Skeletal muscle satellite cell (primary cell): Measurements from ENCODE around the gene PDLIM1.

Experiments used
- H3K27me3 ChIP-seq: 2 replicates; pipeline ENCODE4 v1.7.0; 2013; ENCODE audit warnings: low read length; ENCODE audit not compliant: control insufficient read depth, insufficient read depth
- H3K36me3 ChIP-seq: 2 replicates; pipeline ENCODE4 v1.7.0; 2013; ENCODE audit warnings: mild to moderate bottlenecking, control low read depth, low read length; ENCODE audit not compliant: insufficient read depth
- H3K4me1 ChIP-seq: 2 replicates; pipeline ENCODE4 v1.7.0; 2013; ENCODE audit warnings: low read length; ENCODE audit not compliant: control insufficient read depth, insufficient read depth
- H3K4me2 ChIP-seq: 2 replicates; pipeline ENCODE4 v1.7.0; 2013; ENCODE audit warnings: mild to moderate bottlenecking, low read length
- H3K4me3 ChIP-seq: 2 replicates; pipeline ENCODE4 v1.7.0; 2013; ENCODE audit warnings: low read length
- H3K9ac ChIP-seq: 2 replicates; pipeline ENCODE4 v1.7.0; 2013; ENCODE audit warnings: mild to moderate bottlenecking, low read depth, low read length, moderate library complexity
- H3K9me3 ChIP-seq: replicated peaks from 2 replicates; pipeline ENCODE4 v1.7.0; 2013; ENCODE audit warnings: mild to moderate bottlenecking, control low read depth, low read length

The PDLIM1 gene

DNA sequence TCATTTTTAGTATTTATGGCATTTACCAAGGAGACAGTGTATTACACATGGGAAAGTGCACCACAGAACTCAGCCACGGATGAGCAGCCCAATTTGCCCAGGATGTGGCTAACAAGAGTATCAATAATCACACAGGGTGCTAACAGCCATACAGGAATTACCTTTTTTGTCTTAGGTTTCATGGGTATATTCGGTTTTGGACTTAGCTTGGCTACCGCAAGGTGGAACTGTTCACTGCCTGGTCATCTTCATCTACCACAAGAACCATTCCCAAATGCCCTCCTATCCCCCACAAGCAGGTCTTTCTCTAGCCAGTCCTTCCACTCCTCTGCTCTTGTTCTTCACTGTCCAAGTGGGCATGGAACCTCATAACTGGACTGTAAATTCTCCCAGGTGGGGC, 6.0 kb downstream of the PDLIM1 start:
- Histone ChIP-seq H3K4me1 (peaks cover 7% of the 10 kb centered on the region), H3K9me3 (no peaks in the 10 kb centered on the region), H3K4me2 (no peak overlapping the region), H3K9ac (no peak overlapping the region), H3K4me3 (no peak overlapping the region), H3K36me3 (no peaks in the 10 kb centered on the region), H3K27me3 (peaks cover 21% of the 10 kb centered on the region)

DNA sequence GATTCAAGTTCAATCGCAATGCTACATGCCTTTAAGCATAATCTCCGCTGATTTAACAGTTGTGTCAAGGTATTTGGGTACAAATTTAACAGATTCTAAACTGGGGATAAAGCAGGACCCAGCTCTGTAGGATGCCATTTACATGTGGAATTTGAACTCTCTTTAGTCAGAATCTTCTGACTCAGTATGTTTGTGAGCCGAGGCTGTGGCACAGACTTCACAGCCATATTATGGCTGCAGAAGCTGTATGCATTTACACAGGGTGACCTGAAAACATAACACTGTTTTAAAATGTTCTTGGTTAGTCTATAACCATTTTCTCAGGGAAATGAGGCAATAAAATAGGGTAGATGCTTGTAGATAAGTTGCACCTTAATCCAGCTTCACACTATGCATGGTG, 8.7 kb downstream of the PDLIM1 start:
- peaks cover 7% of the 10 kb centered on the region for H3K4me1 ChIP-seq
- H3K27me3 ChIP-seq = peaks cover 14% of the 10 kb centered on the region
- no peak overlapping the region for H3K9ac ChIP-seq
- H3K36me3 ChIP-seq = no peaks in the 10 kb centered on the region
- H3K9me3 ChIP-seq = no peaks in the 10 kb centered on the region
- no peak overlapping the region for H3K4me3 ChIP-seq
- no peak overlapping the region for H3K4me2 ChIP-seq

GRCh38 chr10:95281206-95281605, 9.6 kb downstream of the PDLIM1 start:
- Histone ChIP-seq H3K4me2 (no peak overlapping the region), H3K36me3 (no peaks in the 10 kb centered on the region), H3K9me3 (no peaks in the 10 kb centered on the region), H3K27me3 (peaks cover 8% of the 10 kb centered on the region), H3K4me1 (peaks cover 7% of the 10 kb centered on the region), H3K9ac (no peak overlapping the region), H3K4me3 (no peak overlapping the region)

GRCh38 chr10:95280637-95281036, 10.2 kb downstream of the PDLIM1 start:
- peaks cover 11% of the 10 kb centered on the region for H3K4me1 ChIP-seq
- H3K36me3 ChIP-seq = no peaks in the 10 kb centered on the region
- no peak overlapping the region for H3K9ac ChIP-seq
- peaks cover 8% of the 10 kb centered on the region for H3K27me3 ChIP-seq
- H3K4me3 ChIP-seq = no peak overlapping the region
- no peak overlapping the region for H3K4me2 ChIP-seq
- H3K9me3 ChIP-seq = no peaks in the 10 kb centered on the region

GRCh38 chr10:95279042-95279820, 11.6 kb downstream of the PDLIM1 start:
- Histone ChIP-seq H3K36me3 (no peaks in the 10 kb centered on the region), H3K27me3 (no peaks in the 10 kb centered on the region), H3K4me3 (no peak overlapping the region), H3K4me2 (no peak overlapping the region), H3K9me3 (no peaks in the 10 kb centered on the region), H3K9ac (no peak overlapping the region), H3K4me1 (peaks cover 13% of the 10 kb centered on the region)

DNA sequence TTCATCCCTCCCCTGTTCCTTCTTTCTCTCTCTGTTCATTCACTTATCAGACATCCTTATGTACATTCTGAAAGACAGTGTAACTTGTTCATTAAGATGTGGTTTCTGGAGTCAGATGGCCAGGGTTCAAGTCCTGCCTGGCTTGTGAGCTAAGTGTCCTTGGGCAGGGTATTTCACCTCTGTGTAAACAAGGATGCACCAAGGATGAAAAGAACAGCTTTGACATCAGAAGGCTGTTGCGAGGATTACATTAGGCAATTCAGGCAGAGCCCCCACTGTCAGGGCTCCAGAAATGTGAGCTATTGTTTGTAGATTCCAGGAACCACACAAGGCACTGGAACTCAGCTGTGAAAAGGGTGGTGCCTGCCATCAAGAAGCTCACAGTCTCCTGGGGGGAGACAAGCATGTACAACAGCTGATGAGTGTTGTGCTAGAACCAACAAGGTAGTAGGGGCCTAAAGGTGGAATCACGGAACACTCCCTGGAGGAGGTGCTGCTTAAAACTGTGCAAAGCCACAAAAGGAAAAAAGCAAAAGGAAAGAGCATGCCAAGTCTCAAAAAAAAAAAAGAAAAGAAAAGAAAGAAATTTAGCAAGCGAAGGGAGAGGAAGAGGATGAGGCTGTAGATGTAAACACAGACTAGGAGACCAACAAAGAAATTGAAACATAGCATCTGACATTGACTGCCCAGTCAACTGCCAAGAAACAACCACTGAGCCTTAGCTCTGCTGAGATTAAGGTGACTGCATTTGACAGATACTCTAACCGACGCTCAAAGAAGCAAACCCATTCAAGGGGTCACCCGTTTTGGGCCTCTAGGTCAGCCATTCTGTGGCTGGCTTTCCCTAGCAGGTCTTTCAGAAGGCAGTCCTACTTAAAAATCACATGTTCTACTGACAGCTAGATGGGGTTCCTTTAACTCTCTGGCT, 12.5 kb downstream of the PDLIM1 start:
- no peak overlapping the region for H3K9ac ChIP-seq
- no peak overlapping the region for H3K4me3 ChIP-seq
- H3K36me3 ChIP-seq = no peaks in the 10 kb centered on the region
- peaks cover 18% of the 10 kb centered on the region for H3K4me1 ChIP-seq
- no peaks in the 10 kb centered on the region for H3K27me3 ChIP-seq
- no peaks in the 10 kb centered on the region for H3K9me3 ChIP-seq
- no peak overlapping the region for H3K4me2 ChIP-seq

DNA sequence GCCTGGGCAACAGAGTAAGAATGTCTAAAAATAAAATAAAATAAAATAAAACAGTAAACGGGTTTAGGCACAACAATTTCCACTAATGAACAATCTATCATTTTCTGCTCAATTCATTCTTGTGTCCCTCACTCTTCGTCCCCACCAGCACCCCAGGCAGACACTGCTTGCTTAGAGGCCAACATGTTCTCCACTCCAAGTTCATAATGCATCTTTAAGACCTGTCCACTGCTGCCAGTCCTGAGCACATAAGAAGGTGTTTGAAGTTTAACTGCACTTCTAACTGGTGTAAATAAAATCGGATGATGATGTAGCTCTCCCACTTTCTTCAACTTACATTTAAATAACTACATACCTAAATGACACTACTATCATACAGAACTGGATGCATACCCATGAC, 13.2 kb downstream of the PDLIM1 start:
- no peak overlapping the region for H3K4me3 ChIP-seq
- no peaks in the 10 kb centered on the region for H3K36me3 ChIP-seq
- peaks cover 21% of the 10 kb centered on the region for H3K4me1 ChIP-seq
- no peaks in the 10 kb centered on the region for H3K9me3 ChIP-seq
- no peak overlapping the region for H3K4me2 ChIP-seq
- no peak overlapping the region for H3K9ac ChIP-seq
- H3K27me3 ChIP-seq = no peaks in the 10 kb centered on the region

DNA sequence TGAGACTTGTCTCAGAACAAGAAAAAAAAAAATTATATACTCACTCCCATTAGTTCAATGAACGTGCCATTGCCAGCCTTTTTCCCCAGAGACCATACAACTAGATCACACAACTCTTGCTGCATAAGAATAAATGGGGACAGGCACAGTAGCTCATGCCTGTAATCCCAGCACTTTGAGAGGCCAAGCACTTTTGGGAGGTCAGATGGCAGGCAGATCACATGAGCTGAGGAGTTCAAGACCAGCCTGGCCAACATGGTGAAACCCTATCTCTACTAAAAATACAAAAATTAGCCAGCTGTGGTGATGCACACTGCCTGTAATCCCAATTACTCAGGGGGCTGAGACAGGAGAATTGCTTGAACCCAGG, 13.6 kb downstream of the PDLIM1 start:
- Histone ChIP-seq H3K4me1 (peaks cover 21% of the 10 kb centered on the region), H3K9me3 (no peaks in the 10 kb centered on the region), H3K9ac (no peak overlapping the region), H3K4me3 (no peak overlapping the region), H3K4me2 (no peak overlapping the region), H3K36me3 (no peaks in the 10 kb centered on the region), H3K27me3 (no peaks in the 10 kb centered on the region)

DNA sequence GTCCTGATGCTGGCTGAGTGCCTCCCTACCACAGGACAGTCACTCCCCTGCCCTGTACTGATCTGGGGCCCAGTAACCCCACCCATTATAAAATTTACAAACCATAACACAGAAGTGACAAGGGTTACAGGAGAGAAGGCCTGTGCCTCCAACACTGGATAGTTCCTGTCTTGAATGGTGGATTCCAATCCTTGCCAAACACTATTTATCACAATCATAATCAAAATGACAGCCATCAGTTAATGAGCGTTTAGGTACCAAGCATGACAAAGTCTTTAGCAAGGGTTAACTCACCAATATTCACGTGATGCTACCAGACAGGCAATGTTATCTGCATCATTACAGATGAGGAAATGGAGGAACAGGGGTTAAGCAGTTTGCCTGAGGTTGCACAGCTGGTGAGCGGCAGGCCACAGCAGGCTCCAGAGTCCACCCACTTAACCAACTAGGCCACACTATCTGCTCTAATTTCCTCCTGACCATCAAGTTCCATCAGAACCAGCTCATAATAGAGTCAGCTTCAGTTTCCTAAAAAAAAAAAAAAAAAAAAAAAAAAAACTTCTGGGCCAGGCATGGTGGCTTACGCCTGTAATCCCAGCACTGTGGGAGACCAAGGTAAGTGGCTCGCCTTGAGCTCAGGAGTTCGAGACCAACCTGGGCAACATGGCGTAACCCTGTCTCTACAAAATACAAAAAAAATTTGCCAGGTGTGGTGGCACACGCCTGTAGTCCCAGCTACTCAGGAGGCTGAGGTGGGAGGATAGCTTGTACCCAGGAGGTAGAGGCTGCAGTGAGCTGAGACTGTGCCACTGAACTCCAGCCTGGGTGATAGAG, 14.2 kb downstream of the PDLIM1 start:
- no peak overlapping the region for H3K4me2 ChIP-seq
- H3K36me3 ChIP-seq = no peaks in the 10 kb centered on the region
- no peak overlapping the region for H3K4me3 ChIP-seq
- peaks cover 21% of the 10 kb centered on the region for H3K4me1 ChIP-seq
- H3K27me3 ChIP-seq = no peaks in the 10 kb centered on the region
- H3K9ac ChIP-seq = no peak overlapping the region
- H3K9me3 ChIP-seq = no peaks in the 10 kb centered on the region

DNA sequence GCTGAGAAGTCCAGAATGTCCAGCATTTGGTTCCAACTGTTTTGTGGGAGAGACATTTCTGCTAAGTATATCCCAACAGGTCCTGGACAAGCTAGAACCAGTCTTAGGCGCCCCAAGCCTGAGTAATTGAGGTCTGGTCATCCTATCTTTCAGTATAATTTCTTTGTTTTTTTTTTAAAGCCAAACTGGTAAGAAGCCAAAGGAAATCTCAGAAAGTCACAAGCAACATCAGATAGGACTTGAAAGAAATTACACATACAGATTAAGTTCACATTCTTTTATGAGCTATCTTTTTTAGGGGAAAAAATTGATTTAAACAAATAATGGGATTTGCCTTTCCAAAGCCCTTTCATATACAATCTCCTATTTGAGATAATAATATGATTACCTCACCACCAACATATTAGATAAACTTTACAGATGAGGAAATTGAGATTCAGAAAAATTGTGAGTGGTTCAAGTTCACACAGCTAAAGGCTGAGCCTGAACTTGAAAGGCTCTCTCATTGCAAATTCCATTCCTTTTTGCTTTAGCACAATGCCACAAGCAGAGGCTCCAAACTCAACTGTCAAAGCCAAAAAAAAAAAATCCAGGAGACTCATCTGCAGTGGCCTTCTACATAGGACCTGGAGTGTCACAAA, 15.0 kb downstream of the PDLIM1 start:
- no peaks in the 10 kb centered on the region for H3K36me3 ChIP-seq
- peaks cover 21% of the 10 kb centered on the region for H3K4me1 ChIP-seq
- H3K9ac ChIP-seq = no peak overlapping the region
- no peaks in the 10 kb centered on the region for H3K9me3 ChIP-seq
- no peak overlapping the region for H3K4me2 ChIP-seq
- H3K27me3 ChIP-seq = no peaks in the 10 kb centered on the region
- no peak overlapping the region for H3K4me3 ChIP-seq
